RWPE1 (cell line): ENCODE results near the gene SLC30A9.

Source experiments
- CTCF ChIA-PET: fragments of 350-600 bp; sonication (Branson Sonifier 250); formaldehyde crosslinking; extraction: SDS; loops from one replicate; lab custom pipeline; 2021; lab: Yijun Ruan, JAX
- POLR2A ChIA-PET: fragments of 400-600 bp; formaldehyde crosslinking; extraction: SDS; loops from one replicate; lab custom pipeline; 2020; ENCODE audit warnings: antibody characterized with exemption; ENCODE audit not compliant: low non-redundant PET; lab: Yijun Ruan, JAX
- DNase-seq: peaks from one replicate; pipeline ENCODE4 v3.0.0; 2012; ENCODE audit warnings: low spot score
- H3K27ac ChIP-seq: fragments of 450-650 bp; 2 replicates; pipeline ENCODE4 v1.5.1; 2017
- CTCF ChIP-seq: fragments of 450-650 bp; conservative IDR thresholded peaks from 2 replicates; pipeline ENCODE4 v1.5.1; 2017; ENCODE audit warnings: low read depth, mild to moderate bottlenecking

SLC30A9 gene

GRCh38 chr4:42018451-42018850 lies 28.1 kb downstream of the SLC30A9 start:
- ChIA-PET CTCF (interaction anchor here (0.5 to 0.6 kb wide), 2 partner anchors 15 to 472 kb away, joined by 4 to 7 read pairs; no protein-coding TSS in a partner anchor), POLR2A (no interaction called here)
- no peak overlapping the region for H3K27ac ChIP-seq
- TF ChIP-seq CTCF = no peak
- no peak for DNase-seq

- ChIA-PET POLR2A (no interaction called here), CTCF (no interaction called here)
- no peak for TF ChIP-seq CTCF
- peak; percentile 10 for DNase-seq
- no peak overlapping the region for H3K27ac ChIP-seq
Observed at GRCh38 chr4:42048394-42048793, 58.1 kb downstream of the SLC30A9 start.

GRCh38 chr4:42050516-42051249 lies 60.4 kb downstream of the SLC30A9 start:
- ChIA-PET CTCF (interaction anchor here (0.9 kb wide), 1 partner anchor 467 kb away, joined by 3 read pairs; no protein-coding TSS in a partner anchor), POLR2A (no interaction called here)
- H3K27ac ChIP-seq = no peak overlapping the region
- no peak for DNase-seq
- no peak for TF ChIP-seq CTCF

GRCh38 chr4:42066402-42066801 lies 76.1 kb downstream of the SLC30A9 start:
- ChIA-PET CTCF (no interaction called here), POLR2A (no interaction called here)
- DNase-seq = no peak
- H3K27ac ChIP-seq = no peak overlapping the region
- TF ChIP-seq CTCF = no peak

- H3K27ac ChIP-seq = no peak overlapping the region
- no peak for DNase-seq
- CTCF ChIA-PET = no interaction called here
- POLR2A ChIA-PET = no interaction called here
- no peak for TF ChIP-seq CTCF
Observed at GRCh38 chr4:42067264-42067663, 76.9 kb downstream of the SLC30A9 start.

GRCh38 chr4:42070463-42070862 lies 80.1 kb downstream of the SLC30A9 start:
- ChIA-PET CTCF (no interaction called here), POLR2A (no interaction called here)
- TF ChIP-seq CTCF = no peak
- no peak overlapping the region for H3K27ac ChIP-seq
- DNase-seq = no peak
